CD4-positive, CD25-positive, alpha-beta regulatory T cell (primary cell): Measurements from ENCODE around the gene EREG. TPM values are rescaled to one million over a fixed set of nuclear protein-coding genes. Genes with fewer than 3 reads are reported as not detected.

Source experiments
- ATAC-seq, 2 donors: fragments of 150-1000 bp; cut with Tn5 transposase; one replicate each; pipeline ENCODE4 v1.10.0; 2021; ENCODE audit warnings: low read depth in 2 of 2, moderate number of reproducible peaks in 2 of 2, moderate library complexity in 1 of 2
- DNase-seq, 3 donors: peaks; one replicate each; pipeline versions ENCODE4 v3.0.0 to v3.0.0-alpha.2; 2012 to 2022; ENCODE audit warnings: mixed read lengths in 1 of 3
- H3K27ac ChIP-seq: one replicate; pipeline ENCODE4 v1.7.0; 2013; ENCODE audit warnings: mild to moderate bottlenecking, low read length; ENCODE audit not compliant: insufficient read depth, poor library complexity, severe bottlenecking
- H3K27me3 ChIP-seq: one replicate; pipeline ENCODE4 v1.7.0; 2013; ENCODE audit warnings: low read length; ENCODE audit not compliant: control insufficient read depth, insufficient read depth
- H3K36me3 ChIP-seq: one replicate; pipeline ENCODE4 v1.7.0; 2013; ENCODE audit warnings: mild to moderate bottlenecking, low read length, moderate library complexity; ENCODE audit not compliant: control insufficient read depth, insufficient read depth
- H3K4me1 ChIP-seq: 2 replicates; pipeline ENCODE4 v1.7.0; 2013; ENCODE audit warnings: mild to moderate bottlenecking, low read length; ENCODE audit not compliant: insufficient read depth, control insufficient read depth, poor library complexity, severe bottlenecking
- H3K4me3 ChIP-seq: one replicate; pipeline ENCODE4 v1.7.0; 2013; ENCODE audit warnings: low read depth, mild to moderate bottlenecking, low read length, moderate library complexity
- H3K9me3 ChIP-seq, 2 experiments: 1 replicate in 1 of 2; 2 replicates in 1 of 2; pipeline ENCODE4 v1.7.0; 2013; ENCODE audit warnings: low read length in 2 of 2, mild to moderate bottlenecking in 1 of 2, moderate library complexity in 1 of 2; ENCODE audit not compliant: control insufficient read depth in 2 of 2
- H3K27ac Mint-ChIP-seq, 3 donors: one replicate each; pipeline ENCODE4 v1.8.0; 2020 to 2022; ENCODE audit warnings: mild to moderate bottlenecking in 3 of 3, mixed read lengths in 3 of 3, moderate library complexity in 2 of 3
- H3K27me3 Mint-ChIP-seq: one replicate; pipeline ENCODE4 v1.8.0; 2022; ENCODE audit warnings: mild to moderate bottlenecking, mixed read lengths
- H3K36me3 Mint-ChIP-seq: one replicate; pipeline ENCODE4 v1.8.0; 2020; ENCODE audit warnings: mixed read lengths
- H3K4me1 Mint-ChIP-seq, 4 donors: one replicate each; pipeline ENCODE4 v1.8.0; 2020 to 2022; ENCODE audit warnings: mixed read lengths in 4 of 4, mild to moderate bottlenecking in 1 of 4
- H3K4me3 Mint-ChIP-seq, 4 donors: one replicate each; pipeline ENCODE4 v1.8.0; 2020 to 2022; ENCODE audit warnings: mild to moderate bottlenecking in 4 of 4, mixed read lengths in 4 of 4, moderate library complexity in 3 of 4
- H3K9me3 Mint-ChIP-seq, 7 donors: one replicate each; pipeline ENCODE4 v1.8.0; 2020 to 2022; ENCODE audit warnings: mixed read lengths in 7 of 7, mild to moderate bottlenecking in 3 of 7, moderate library complexity in 2 of 7
- polyA plus RNA-seq, 4 donors: library from polyadenylated mRNA; unstranded; fragments of 300-500 nt; fragmentation: Illumina TruSeq; gene quantifications; one replicate each; pipeline ENCODE4 v1.2.3, GENCODE V29; 2021
- total RNA-seq: library from RNA; stranded (reverse); gene quantifications from one replicate; pipeline ENCODE4 v1.2.3, GENCODE V29; 2022

The EREG gene, protein sequence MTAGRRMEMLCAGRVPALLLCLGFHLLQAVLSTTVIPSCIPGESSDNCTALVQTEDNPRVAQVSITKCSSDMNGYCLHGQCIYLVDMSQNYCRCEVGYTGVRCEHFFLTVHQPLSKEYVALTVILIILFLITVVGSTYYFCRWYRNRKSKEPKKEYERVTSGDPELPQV
- total RNA-seq, result 1.0 TPM
- polyA plus RNA-seq, result not detected

GRCh38 chr4:74364652-74365491 is at the start of gene EREG:
TSS of gene EREG (plus strand) at chr4:74365145. CDS start at chr4:74365309, 164 bp downstream.
- Mint-ChIP-seq H3K4me1 (peaks cover 5 to 11% (median 8%) of the 10 kb centered on the region in 4 donors), H3K27me3 (peaks cover 39% of the 10 kb centered on the region), H3K27ac (no peak within 1 kb of the TSS), H3K9me3 (peaks cover 0 to 6% (median 0%) of the 10 kb centered on the region in 7 donors), H3K36me3 (no peaks in the 10 kb centered on the region), H3K4me3 (peak within 1 kb of the TSS in 2 of 4 donors; percentile 52 to 66)
- Histone ChIP-seq H3K27ac (no peak within 1 kb of the TSS), H3K36me3 (no peaks in the 10 kb centered on the region), H3K4me1 (no peaks in the 10 kb centered on the region), H3K27me3 (peaks cover 14% of the 10 kb centered on the region), H3K4me3 (no peak within 1 kb of the TSS), H3K9me3 (no peaks in the 10 kb centered on the region)
- peak in 2 of 3 donors; percentile 1 to 20 for DNase-seq
- ATAC-seq, result peak; percentile 31 to 39

DNA sequence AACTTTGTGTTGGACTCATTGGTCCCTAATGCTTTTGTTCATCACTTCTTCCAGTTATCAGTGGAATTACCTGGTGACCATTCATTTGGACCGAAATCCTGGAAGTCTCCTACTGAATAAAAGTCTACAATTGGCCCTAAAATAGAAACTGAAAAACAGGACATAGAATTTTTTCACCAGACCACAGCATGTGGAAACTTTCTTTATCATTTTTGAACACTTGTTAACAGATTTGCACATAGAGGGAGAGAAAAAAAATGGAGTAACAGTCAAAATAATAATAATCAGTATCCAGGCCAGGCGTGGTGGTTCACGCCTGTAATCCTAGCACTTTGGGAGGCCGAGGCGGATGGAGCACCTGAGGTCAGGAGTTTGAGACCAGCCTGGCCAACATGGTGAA is 49.6 kb upstream of the EREG start:
- Mint-ChIP-seq H3K4me3 (no peak overlapping the region), H3K9me3 (no peaks in the 10 kb centered on the region), H3K27me3 (peaks cover 4% of the 10 kb centered on the region), H3K27ac (no peak overlapping the region), H3K36me3 (no peaks in the 10 kb centered on the region), H3K4me1 (no peaks in the 10 kb centered on the region)
- H3K4me1 ChIP-seq, result no peaks in the 10 kb centered on the region
- no peaks in the 10 kb centered on the region for H3K9me3 ChIP-seq
- no peak for ATAC-seq
- peaks cover 2% of the 10 kb centered on the region for H3K27me3 ChIP-seq
- H3K27ac ChIP-seq, result no peak overlapping the region
- no peak overlapping the region for H3K4me3 ChIP-seq
- no peak for DNase-seq
- H3K36me3 ChIP-seq, result no peaks in the 10 kb centered on the region

DNA sequence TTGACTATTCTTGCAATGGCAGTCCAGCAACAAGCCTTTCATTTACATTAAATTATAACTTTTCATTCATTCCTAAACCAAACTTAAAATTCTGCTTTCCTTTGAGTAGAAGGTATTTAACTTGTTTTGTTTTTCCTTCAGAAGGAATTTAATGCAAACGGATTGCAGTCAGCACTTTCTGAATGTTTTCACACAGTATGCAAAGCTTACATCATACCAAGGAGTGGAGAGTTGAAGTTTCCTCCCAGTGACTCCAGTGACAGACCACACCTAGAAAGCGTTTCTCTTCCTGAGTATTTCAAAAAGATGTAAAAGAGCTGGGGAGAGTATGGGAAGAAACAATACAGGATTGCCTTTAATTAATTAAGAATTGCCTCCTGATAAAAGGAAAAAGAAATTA is 48.5 kb upstream of the EREG start:
- no peak for ATAC-seq
- no peaks in the 10 kb centered on the region for H3K9me3 Mint-ChIP-seq
- H3K36me3 Mint-ChIP-seq, result no peaks in the 10 kb centered on the region
- H3K27ac Mint-ChIP-seq, result no peak overlapping the region
- H3K27me3 Mint-ChIP-seq, result peaks cover 4% of the 10 kb centered on the region
- H3K27me3 ChIP-seq, result peaks cover 2% of the 10 kb centered on the region
- H3K4me3 ChIP-seq, result no peak overlapping the region
- no peak overlapping the region for H3K27ac ChIP-seq
- no peaks in the 10 kb centered on the region for H3K4me1 ChIP-seq
- H3K4me1 Mint-ChIP-seq, result no peaks in the 10 kb centered on the region
- no peaks in the 10 kb centered on the region for H3K36me3 ChIP-seq
- DNase-seq, result no peak
- H3K4me3 Mint-ChIP-seq, result no peak overlapping the region
- H3K9me3 ChIP-seq, result no peaks in the 10 kb centered on the region

- no peaks in the 10 kb centered on the region for H3K36me3 ChIP-seq
- H3K4me3 Mint-ChIP-seq, result no peak overlapping the region
- peaks cover 4% of the 10 kb centered on the region for H3K27me3 Mint-ChIP-seq
- H3K27me3 ChIP-seq, result peaks cover 1% of the 10 kb centered on the region
- H3K9me3 ChIP-seq, result no peaks in the 10 kb centered on the region
- DNase-seq (no peak), ATAC-seq (no peak)
- H3K27ac ChIP-seq, result no peak overlapping the region
- H3K4me1 Mint-ChIP-seq, result no peaks in the 10 kb centered on the region
- H3K4me3 ChIP-seq, result no peak overlapping the region
- H3K4me1 ChIP-seq, result no peaks in the 10 kb centered on the region
- H3K9me3 Mint-ChIP-seq, result no peaks in the 10 kb centered on the region
- no peaks in the 10 kb centered on the region for H3K36me3 Mint-ChIP-seq
- no peak overlapping the region for H3K27ac Mint-ChIP-seq
Measured at GRCh38 chr4:74317616-74318246, 47.2 kb upstream of the EREG start.

DNA sequence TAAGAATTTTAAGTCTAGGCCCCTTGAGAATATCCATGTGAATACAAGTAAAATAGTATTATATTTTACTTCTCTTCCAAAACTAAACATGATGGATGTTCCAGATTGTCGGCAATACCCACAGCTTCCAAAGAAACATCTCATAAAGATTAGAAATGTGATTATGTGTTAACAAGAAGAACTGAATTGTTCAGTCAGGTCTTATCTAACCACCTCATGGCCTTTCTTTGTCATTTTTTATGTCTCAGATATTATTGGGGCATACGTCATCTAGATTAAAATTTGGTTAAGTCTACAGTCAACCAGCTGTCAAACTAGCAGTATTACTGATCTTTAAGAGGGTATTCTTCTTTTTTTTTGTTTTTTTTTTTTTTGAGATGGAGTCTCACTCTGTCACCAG is 46.7 kb upstream of the EREG start:
- ATAC-seq (no peak), DNase-seq (no peak)
- H3K4me3 ChIP-seq, result no peak overlapping the region
- no peak overlapping the region for H3K27ac ChIP-seq
- H3K4me3 Mint-ChIP-seq, result no peak overlapping the region
- no peaks in the 10 kb centered on the region for H3K4me1 ChIP-seq
- no peaks in the 10 kb centered on the region for H3K36me3 Mint-ChIP-seq
- H3K4me1 Mint-ChIP-seq, result no peaks in the 10 kb centered on the region
- H3K9me3 ChIP-seq, result no peaks in the 10 kb centered on the region
- H3K36me3 ChIP-seq, result no peaks in the 10 kb centered on the region
- H3K27ac Mint-ChIP-seq, result no peak overlapping the region
- H3K27me3 ChIP-seq, result peaks cover 3% of the 10 kb centered on the region
- H3K9me3 Mint-ChIP-seq, result no peaks in the 10 kb centered on the region
- H3K27me3 Mint-ChIP-seq, result peaks cover 4% of the 10 kb centered on the region

- ATAC-seq (no peak), DNase-seq (no peak)
- Mint-ChIP-seq H3K36me3 (no peaks in the 10 kb centered on the region), H3K4me3 (no peak overlapping the region), H3K27me3 (peaks cover 4% of the 10 kb centered on the region), H3K9me3 (no peaks in the 10 kb centered on the region), H3K27ac (peak overlapping the region in 1 of 3 donors; percentile 20), H3K4me1 (no peaks in the 10 kb centered on the region)
- H3K27me3 ChIP-seq, result peaks cover 3% of the 10 kb centered on the region
- no peak overlapping the region for H3K4me3 ChIP-seq
- H3K36me3 ChIP-seq, result no peaks in the 10 kb centered on the region
- H3K9me3 ChIP-seq, result no peaks in the 10 kb centered on the region
- no peaks in the 10 kb centered on the region for H3K4me1 ChIP-seq
- no peak overlapping the region for H3K27ac ChIP-seq
Measured at GRCh38 chr4:74319470-74319869, 45.5 kb upstream of the EREG start.

GRCh38 chr4:74320559-74321118 is 44.3 kb upstream of the EREG start:
- no peak overlapping the region for H3K4me3 ChIP-seq
- H3K36me3 Mint-ChIP-seq, result no peaks in the 10 kb centered on the region
- no peaks in the 10 kb centered on the region for H3K4me1 Mint-ChIP-seq
- no peaks in the 10 kb centered on the region for H3K36me3 ChIP-seq
- no peaks in the 10 kb centered on the region for H3K4me1 ChIP-seq
- DNase-seq, result peak in 2 of 3 donors; percentile 1 to 56
- H3K27me3 ChIP-seq, result peaks cover 3% of the 10 kb centered on the region
- H3K4me3 Mint-ChIP-seq, result no peak overlapping the region
- no peaks in the 10 kb centered on the region for H3K9me3 ChIP-seq
- no peak overlapping the region for H3K27ac ChIP-seq
- ATAC-seq, result peak in 1 of 2 donors; percentile 43
- H3K27me3 Mint-ChIP-seq, result peaks cover 4% of the 10 kb centered on the region
- H3K9me3 Mint-ChIP-seq, result no peaks in the 10 kb centered on the region
- no peak overlapping the region for H3K27ac Mint-ChIP-seq
